ENCODE data around the gene NCOA6.
"Not testable (repeated sequence)": the region's sequence is repeated elsewhere in the genome, so short reads cannot be mapped to it uniquely, and the experiment has no call there.

NCOA6 gene

GRCh38 chr20:34724172-34724571 lies 101.3 kb downstream of the NCOA6 start:
- no peaks in the 10 kb centered on the region for H3K4me1 ChIP-seq (ENCODE audit: insufficient read depth, low read length)
- H3K9me3 ChIP-seq (ENCODE audit: insufficient read depth, low read length, severe bottlenecking) = no peaks in the 10 kb centered on the region
- DNase-seq (no peak), ATAC-seq (ENCODE audit: insufficient read depth, low read depth) (no peak)
- H2AFZ ChIP-seq (ENCODE audit: low read depth, low read length) = no peak overlapping the region
- H3K36me3 ChIP-seq (ENCODE audit: insufficient read depth, low read length) = peaks cover 68% of the 10 kb centered on the region
- H3K27me3 ChIP-seq (ENCODE audit: insufficient read depth, low read length, poor library complexity) = no peaks in the 10 kb centered on the region
- no peaks in the 10 kb centered on the region for H3K79me2 ChIP-seq (ENCODE audit: insufficient read depth, low read length)
- no peak overlapping the region for H3K9ac ChIP-seq (ENCODE audit: low read depth, low read length)
- H4K20me1 ChIP-seq (ENCODE audit: insufficient read depth, low read length) = no peaks in the 10 kb centered on the region
- H3K4me2 ChIP-seq (ENCODE audit: insufficient read depth, low read length) = no peak overlapping the region
- no peak for TF ChIP-seq EZH2 (IDR thresholded peaks at IDR 0.05; ENCODE audit: borderline replicate concordance, low read depth, low read length, severe bottlenecking)
- no peak for TF ChIP-seq CTCF (IDR thresholded peaks at IDR 0.05; ENCODE audit: borderline replicate concordance, extremely low read depth, low read length, poor library complexity, severe bottlenecking)
- H3K27ac ChIP-seq (ENCODE audit: low read length) = no peak overlapping the region
- H3K4me3 ChIP-seq (ENCODE audit: low read depth in 1 of 2, low read length in 2 of 2) = no peak overlapping the region

- H2AFZ ChIP-seq (ENCODE audit: low read depth, low read length); H3K4me2 ChIP-seq (ENCODE audit: insufficient read depth, low read length); DNase-seq; ATAC-seq (ENCODE audit: insufficient read depth, low read depth); H3K9ac ChIP-seq (ENCODE audit: low read depth, low read length); H3K27ac ChIP-seq (ENCODE audit: low read length); H3K9me3 ChIP-seq (ENCODE audit: insufficient read depth, low read length, severe bottlenecking); H3K27me3 ChIP-seq (ENCODE audit: insufficient read depth, low read length, poor library complexity); H4K20me1 ChIP-seq (ENCODE audit: insufficient read depth, low read length); H3K4me3 ChIP-seq (ENCODE audit: low read depth in 1 of 2, low read length in 2 of 2); H3K4me1 ChIP-seq (ENCODE audit: insufficient read depth, low read length); H3K79me2 ChIP-seq (ENCODE audit: insufficient read depth, low read length): not testable (repeated sequence)
- H3K36me3 ChIP-seq (ENCODE audit: insufficient read depth, low read length) = peaks cover 76% of the 10 kb centered on the region
Measured at GRCh38 chr20:34722560-34722959, 102.9 kb downstream of the NCOA6 start.

GRCh38 chr20:34720266-34720665 lies 105.2 kb downstream of the NCOA6 start:
- no peak overlapping the region for H3K4me2 ChIP-seq (ENCODE audit: insufficient read depth, low read length)
- H3K4me1 ChIP-seq (ENCODE audit: insufficient read depth, low read length) = no peaks in the 10 kb centered on the region

GRCh38 chr20:34719242-34720017 lies 106.0 kb downstream of the NCOA6 start:
- not testable (repeated sequence) for H3K9ac ChIP-seq (ENCODE audit: low read depth, low read length); H3K27ac ChIP-seq (ENCODE audit: low read length); H3K79me2 ChIP-seq (ENCODE audit: insufficient read depth, low read length); H3K27me3 ChIP-seq (ENCODE audit: insufficient read depth, low read length, poor library complexity); H3K9me3 ChIP-seq (ENCODE audit: insufficient read depth, low read length, severe bottlenecking); H2AFZ ChIP-seq (ENCODE audit: low read depth, low read length); ATAC-seq (ENCODE audit: insufficient read depth, low read depth); H3K4me3 ChIP-seq (ENCODE audit: low read depth in 1 of 2, low read length in 2 of 2); DNase-seq; H3K4me2 ChIP-seq (ENCODE audit: insufficient read depth, low read length); H3K4me1 ChIP-seq (ENCODE audit: insufficient read depth, low read length); H4K20me1 ChIP-seq (ENCODE audit: insufficient read depth, low read length)
- H3K36me3 ChIP-seq (ENCODE audit: insufficient read depth, low read length) = peaks cover 70% of the 10 kb centered on the region

More at GRCh38 chr20:34720266-34720665, 105.2 kb downstream of the NCOA6 start:
- Histone ChIP-seq H3K4me3 (ENCODE audit: low read depth in 1 of 2, low read length in 2 of 2) (no peak overlapping the region), H2AFZ (ENCODE audit: low read depth, low read length) (no peak overlapping the region), H4K20me1 (ENCODE audit: insufficient read depth, low read length) (no peaks in the 10 kb centered on the region), H3K9ac (ENCODE audit: low read depth, low read length) (no peak overlapping the region), H3K9me3 (ENCODE audit: insufficient read depth, low read length, severe bottlenecking) (no peaks in the 10 kb centered on the region), H3K36me3 (ENCODE audit: insufficient read depth, low read length) (peaks cover 70% of the 10 kb centered on the region), H3K27ac (ENCODE audit: low read length) (no peak overlapping the region), H3K27me3 (ENCODE audit: insufficient read depth, low read length, poor library complexity) (no peaks in the 10 kb centered on the region), H3K79me2 (ENCODE audit: insufficient read depth, low read length) (no peaks in the 10 kb centered on the region)
- TF ChIP-seq EZH2 (IDR thresholded peaks at IDR 0.05; ENCODE audit: borderline replicate concordance, low read depth, low read length, severe bottlenecking) (no peak), CTCF (IDR thresholded peaks at IDR 0.05; ENCODE audit: borderline replicate concordance, extremely low read depth, low read length, poor library complexity, severe bottlenecking) (no peak)
- DNase-seq = no peak
- no peak for ATAC-seq (ENCODE audit: insufficient read depth, low read depth)

Data from DND-41 (cell line).